Spinal cord (tissue), 10 donors: ENCODE data around the gene MIA. TPM values are rescaled to one million over a fixed set of nuclear protein-coding genes. Genes with fewer than 3 reads are reported as not detected.
"Not testable (repeated sequence)": the region's sequence is repeated elsewhere in the genome, so short reads cannot be mapped to it uniquely, and the experiment has no call there.

Experiments used
- DNase-seq, 6 donors: peaks; one replicate each; pipeline versions ENCODE4 v3.0.0 to v3.0.0-alpha.2; 2013 to 2015; ENCODE audit warnings: low spot score in 6 of 6, low read depth in 4 of 6
- H3K27ac ChIP-seq: one replicate; pipeline ENCODE4 v1.5.1; 2013; ENCODE audit warnings: low read depth, low read length, control low read depth
- H3K27me3 ChIP-seq: one replicate; pipeline ENCODE4 v1.6.1; 2013; ENCODE audit warnings: low read length; ENCODE audit not compliant: control insufficient read depth, insufficient read depth
- H3K36me3 ChIP-seq: one replicate; pipeline ENCODE4 v1.6.1; 2013; ENCODE audit warnings: low read length; ENCODE audit not compliant: control insufficient read depth, insufficient read depth
- H3K4me1 ChIP-seq: one replicate; pipeline ENCODE4 v1.6.1; 2013; ENCODE audit warnings: low read length; ENCODE audit not compliant: control insufficient read depth, insufficient read depth
- H3K4me3 ChIP-seq: one replicate; pipeline ENCODE4 v1.5.1; 2013; ENCODE audit warnings: low read depth, low read length, control low read depth
- H3K9me3 ChIP-seq: one replicate; pipeline ENCODE4 v1.6.1; 2013; ENCODE audit warnings: low read length; ENCODE audit not compliant: control insufficient read depth, insufficient read depth
- WGBS: methylation state at CpG from one replicate; pipeline ENCODE4 v1.1.5; 2013; ENCODE audit warnings: missing lambda C conversion rate; ENCODE audit not compliant: insufficient coverage; 5-methylcytosine and 5-hydroxymethylcytosine counted together
- polyA plus RNA-seq, 2 donors: library from polyadenylated mRNA; unstranded; fragments of 120-200 nt; gene quantifications; one replicate each; pipeline ENCODE4 v1.2.1, GENCODE V29; 2013; ENCODE audit not compliant: insufficient read length in 2 of 2
- total RNA-seq, 2 donors: library from RNA; depleted of rRNA in 1 of 2; stranded (reverse); fragments of 120-200 nt in 1 of 2; fragments of >200 nt in 1 of 2; gene quantifications; one replicate each; pipeline versions ENCODE4 v1.2.3 to v1.2.4, GENCODE V29; 2013 to 2014
- donor health status: healthy.

The MIA gene
- total and polyA plus RNA-seq, 4 donors: 7.9 to 20.2 (median 14.2) TPM

DNA sequence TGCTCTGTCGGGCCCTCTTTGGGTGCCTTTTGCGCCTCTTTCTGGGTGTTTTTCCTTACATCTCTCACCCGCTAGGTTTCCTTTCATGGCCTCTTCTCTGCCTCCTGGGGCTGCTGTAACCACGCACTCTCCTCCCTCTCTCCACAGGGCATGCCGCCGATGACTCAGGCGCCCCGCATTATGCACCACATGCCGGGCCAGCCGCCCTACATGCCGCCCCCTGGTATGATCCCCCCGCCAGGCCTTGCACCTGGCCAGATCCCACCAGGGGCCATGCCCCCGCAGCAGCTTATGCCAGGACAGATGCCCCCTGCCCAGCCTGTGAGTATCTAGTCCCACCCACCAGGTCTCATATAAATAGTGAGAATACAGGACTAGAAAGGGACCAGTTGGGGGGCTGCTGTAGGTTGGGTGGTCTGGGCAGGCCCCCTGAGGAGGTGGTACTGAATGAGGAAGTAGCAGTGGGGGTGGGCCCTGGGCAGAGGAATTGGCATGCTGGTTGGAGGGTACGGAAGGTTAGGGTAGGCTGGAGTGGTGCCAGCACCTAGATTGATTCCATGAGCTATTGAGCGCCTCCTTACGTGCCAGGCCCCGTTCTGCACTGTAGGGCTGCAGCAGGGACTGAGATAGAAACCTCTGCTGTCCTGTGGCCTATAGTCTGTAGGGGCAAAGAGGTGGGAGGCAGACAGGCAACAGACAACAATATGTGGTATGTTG lies 12.4 kb upstream of the MIA start:
- Histone ChIP-seq H3K4me3 (no peak overlapping the region), H3K36me3 (peaks cover 91% of the 10 kb centered on the region), H3K27ac (peak overlapping the region; percentile 67), H3K9me3 (no peaks in the 10 kb centered on the region), H3K27me3 (no peaks in the 10 kb centered on the region), H3K4me1 (peaks cover 24% of the 10 kb centered on the region)
- WGBS: 42% methylated on average over 10 of the region's 17 CpGs
- peak in 2 of 6 donors; percentile 9 to 72 for DNase-seq

- Histone ChIP-seq H3K27me3 (no peaks in the 10 kb centered on the region), H3K4me3 (no peak overlapping the region), H3K9me3 (no peaks in the 10 kb centered on the region), H3K27ac (peak overlapping the region; percentile 67), H3K4me1 (peaks cover 24% of the 10 kb centered on the region), H3K36me3 (peaks cover 85% of the 10 kb centered on the region)
- 38% methylated on average over 3 of the region's 7 CpGs for WGBS
- peak in 4 of 6 donors; percentile 53 to 85 (median 66) for DNase-seq
Observed at GRCh38 chr19:40763526-40763925, 11.8 kb upstream of the MIA start.

GRCh38 chr19:40763963-40764362 lies 11.4 kb upstream of the MIA start:
- 68% methylated on average over 7 of the region's 10 CpGs for WGBS
- no peak overlapping the region for H3K4me3 ChIP-seq
- H3K36me3 ChIP-seq: peaks cover 81% of the 10 kb centered on the region
- H3K4me1 ChIP-seq: peaks cover 24% of the 10 kb centered on the region
- H3K9me3 ChIP-seq: no peaks in the 10 kb centered on the region
- no peak for DNase-seq
- peak overlapping the region; percentile 35 for H3K27ac ChIP-seq
- H3K27me3 ChIP-seq: no peaks in the 10 kb centered on the region

DNA sequence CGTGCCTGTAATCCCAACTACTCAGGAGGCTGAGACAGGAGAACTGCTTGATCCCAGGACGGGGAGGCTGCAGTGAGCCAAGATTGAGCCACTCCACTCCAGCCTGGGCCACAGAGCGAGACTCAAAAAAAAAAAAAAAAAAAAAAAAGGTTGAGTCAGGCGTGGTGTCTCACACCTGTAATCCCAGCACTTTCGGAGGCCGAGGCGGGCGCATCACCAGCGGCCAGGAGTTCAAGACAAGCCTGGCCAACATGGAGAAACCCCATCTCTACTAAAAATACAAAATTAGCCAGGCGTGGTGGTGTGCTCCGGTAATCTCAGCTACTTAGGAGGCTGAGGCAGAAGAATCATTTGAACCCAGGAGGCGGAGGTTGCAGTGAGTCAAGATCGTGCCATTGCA lies 8.9 kb upstream of the MIA start:
- H3K27me3 ChIP-seq, DNase-seq, H3K4me3 ChIP-seq, H3K27ac ChIP-seq, H3K9me3 ChIP-seq: not testable (repeated sequence)
- peaks cover 24% of the 10 kb centered on the region for H3K4me1 ChIP-seq
- H3K36me3 ChIP-seq: peaks cover 72% of the 10 kb centered on the region
- WGBS: 94% methylated on average over 13 of the region's 13 CpGs

GRCh38 chr19:40768869-40769268 lies 6.5 kb upstream of the MIA start:
- H3K4me3 ChIP-seq: no peak overlapping the region
- WGBS: 87% methylated on average over 4 of the region's 5 CpGs
- no peak overlapping the region for H3K27ac ChIP-seq
- H3K9me3 ChIP-seq: no peaks in the 10 kb centered on the region
- peaks cover 52% of the 10 kb centered on the region for H3K36me3 ChIP-seq
- H3K4me1 ChIP-seq: peaks cover 3% of the 10 kb centered on the region
- no peak for DNase-seq
- no peaks in the 10 kb centered on the region for H3K27me3 ChIP-seq

DNA sequence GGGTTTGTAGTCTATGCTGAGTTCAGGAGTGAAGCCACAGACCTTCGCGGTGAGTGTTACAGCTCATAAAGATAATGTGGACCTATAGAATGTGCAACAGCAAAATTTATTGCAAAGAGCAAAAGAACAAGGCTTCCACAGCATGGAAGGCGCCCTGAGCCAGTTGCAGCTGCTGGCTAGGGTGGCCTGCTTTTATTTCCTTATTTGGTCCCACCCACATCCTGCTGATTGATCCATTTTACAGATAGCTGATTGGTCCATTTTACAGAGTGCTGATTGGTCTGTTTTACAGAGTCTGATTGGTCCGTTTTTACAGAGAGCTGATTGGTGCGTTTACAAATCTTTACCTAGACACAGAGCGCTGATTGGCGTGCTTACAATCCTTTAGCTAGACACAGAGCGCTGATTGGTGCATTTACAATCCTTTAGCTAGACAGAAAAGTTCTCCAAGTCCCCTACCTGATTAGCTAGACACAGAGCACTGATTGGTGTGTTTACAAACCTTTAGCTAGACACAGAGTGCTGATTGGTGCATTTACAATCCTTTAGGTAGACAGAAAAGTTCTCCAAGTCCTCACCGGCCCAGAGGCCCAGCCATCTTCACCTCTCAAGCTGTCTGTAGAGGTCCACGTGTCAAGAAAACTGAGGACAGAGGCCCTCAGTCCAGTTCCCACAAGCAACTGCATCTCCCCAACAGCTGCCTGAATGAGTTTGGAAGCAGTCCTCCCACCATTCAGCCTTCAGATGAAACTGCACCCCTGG lies 4.0 kb upstream of the MIA start:
- not testable (repeated sequence) for H3K27me3 ChIP-seq, H3K4me3 ChIP-seq, H3K9me3 ChIP-seq, DNase-seq, H3K27ac ChIP-seq
- Histone ChIP-seq H3K36me3 (peaks cover 34% of the 10 kb centered on the region), H3K4me1 (peaks cover 17% of the 10 kb centered on the region)
- 96% methylated on average over 9 of the region's 10 CpGs for WGBS

- peak overlapping the region; percentile 55 for H3K4me3 ChIP-seq
- DNase-seq: no peak
- H3K4me1 ChIP-seq: peaks cover 36% of the 10 kb centered on the region
- peak overlapping the region; percentile 84 for H3K27ac ChIP-seq
- H3K27me3 ChIP-seq: no peaks in the 10 kb centered on the region
- no peaks in the 10 kb centered on the region for H3K9me3 ChIP-seq
- peaks cover 16% of the 10 kb centered on the region for H3K36me3 ChIP-seq
- WGBS: 0% methylated on average over 1 of the region's 10 CpGs
Observed at GRCh38 chr19:40775632-40776022, 306 bp downstream of the MIA start.

GRCh38 chr19:40776364-40776763 lies 1.0 kb downstream of the MIA start:
- WGBS: no CpG with 5 or more reads among the region's 7 CpGs
- H3K4me1 ChIP-seq: peaks cover 36% of the 10 kb centered on the region
- H3K36me3 ChIP-seq: peaks cover 18% of the 10 kb centered on the region
- H3K27me3 ChIP-seq: no peaks in the 10 kb centered on the region
- H3K4me3 ChIP-seq: peak overlapping the region; percentile 69
- DNase-seq: no peak
- peak overlapping the region; percentile 100 for H3K27ac ChIP-seq
- no peaks in the 10 kb centered on the region for H3K9me3 ChIP-seq

DNA sequence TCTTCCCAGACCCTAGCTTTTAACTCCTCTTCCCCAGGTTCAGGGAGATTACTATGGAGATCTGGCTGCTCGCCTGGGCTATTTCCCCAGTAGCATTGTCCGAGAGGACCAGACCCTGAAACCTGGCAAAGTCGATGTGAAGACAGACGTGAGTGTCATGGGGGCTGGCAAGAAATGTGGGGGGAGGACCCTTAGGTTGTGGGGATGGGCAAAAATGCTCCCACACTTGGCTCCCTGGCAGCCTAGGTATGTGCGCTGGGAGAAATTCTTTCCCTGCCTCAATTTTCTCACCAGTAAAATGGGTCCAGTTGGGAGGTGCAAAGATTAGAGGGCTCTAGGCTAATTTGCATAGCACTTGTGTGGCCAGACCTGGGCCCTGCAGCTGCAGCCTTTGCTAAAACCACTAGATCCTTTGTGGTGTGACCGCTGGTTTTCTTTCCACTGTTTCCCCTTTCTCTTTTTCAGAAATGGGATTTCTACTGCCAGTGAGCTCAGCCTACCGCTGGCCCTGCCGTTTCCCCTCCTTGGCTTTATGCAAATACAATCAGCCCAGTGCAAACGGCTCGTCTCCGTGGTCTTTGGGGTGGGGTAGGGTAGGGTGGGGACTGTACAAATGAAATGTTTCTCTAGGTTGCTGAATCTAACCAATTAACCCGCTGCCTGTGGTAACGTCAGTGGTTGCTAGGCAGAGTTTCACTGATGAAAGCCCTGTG lies 1.8 kb downstream of the MIA start:
- Histone ChIP-seq H3K4me1 (peaks cover 36% of the 10 kb centered on the region), H3K27me3 (no peaks in the 10 kb centered on the region), H3K36me3 (peaks cover 19% of the 10 kb centered on the region), H3K9me3 (no peaks in the 10 kb centered on the region), H3K27ac (peak overlapping the region; percentile 100), H3K4me3 (peak overlapping the region; percentile 69)
- 2% methylated on average over 12 of the region's 13 CpGs for WGBS
- DNase-seq: peak; percentile 90 to 99 (median 94)
